IgD-negative memory B cell (primary cell): ENCODE measurements around the gene ZSWIM8. TPM values are rescaled to one million over a fixed set of nuclear protein-coding genes. Genes with fewer than 3 reads are reported as not detected.
A peak's percentile ranks its signal among the peaks of the same experiment; 100 is the strongest.
"Not testable (repeated sequence)": the region's sequence is repeated elsewhere in the genome, so short reads cannot be mapped to it uniquely, and the experiment has no call there.

ENCODE experiments used
- H3K27ac Mint-ChIP-seq, 3 donors: one replicate each; pipeline ENCODE4 v1.8.0; 2020 to 2022; ENCODE audit warnings: mild to moderate bottlenecking in 3 of 3, mixed read lengths in 3 of 3, moderate library complexity in 1 of 3
- H3K27me3 Mint-ChIP-seq: one replicate; pipeline ENCODE4 v1.8.0; 2021; ENCODE audit warnings: mixed read lengths
- H3K36me3 Mint-ChIP-seq: one replicate; pipeline ENCODE4 v1.8.0; 2020; ENCODE audit warnings: mild to moderate bottlenecking, mixed read lengths
- H3K4me1 Mint-ChIP-seq, 3 donors: one replicate each; pipeline ENCODE4 v1.8.0; 2020 to 2022; ENCODE audit warnings: mixed read lengths in 3 of 3, mild to moderate bottlenecking in 1 of 3
- H3K4me3 Mint-ChIP-seq, 4 donors: one replicate each; pipeline ENCODE4 v1.8.0; 2020 to 2022; ENCODE audit warnings: mild to moderate bottlenecking in 4 of 4, mixed read lengths in 4 of 4, moderate library complexity in 3 of 4
- H3K9me3 Mint-ChIP-seq, 3 donors: one replicate each; pipeline ENCODE4 v1.8.0; 2020 to 2021; ENCODE audit warnings: mixed read lengths in 3 of 3, mild to moderate bottlenecking in 1 of 3
- polyA plus RNA-seq: library from polyadenylated mRNA; unstranded; fragments of 300-500 nt; fragmentation: Illumina TruSeq; gene quantifications from one replicate; pipeline ENCODE4 v1.2.3, GENCODE V29; 2021

The ZSWIM8 gene, protein sequence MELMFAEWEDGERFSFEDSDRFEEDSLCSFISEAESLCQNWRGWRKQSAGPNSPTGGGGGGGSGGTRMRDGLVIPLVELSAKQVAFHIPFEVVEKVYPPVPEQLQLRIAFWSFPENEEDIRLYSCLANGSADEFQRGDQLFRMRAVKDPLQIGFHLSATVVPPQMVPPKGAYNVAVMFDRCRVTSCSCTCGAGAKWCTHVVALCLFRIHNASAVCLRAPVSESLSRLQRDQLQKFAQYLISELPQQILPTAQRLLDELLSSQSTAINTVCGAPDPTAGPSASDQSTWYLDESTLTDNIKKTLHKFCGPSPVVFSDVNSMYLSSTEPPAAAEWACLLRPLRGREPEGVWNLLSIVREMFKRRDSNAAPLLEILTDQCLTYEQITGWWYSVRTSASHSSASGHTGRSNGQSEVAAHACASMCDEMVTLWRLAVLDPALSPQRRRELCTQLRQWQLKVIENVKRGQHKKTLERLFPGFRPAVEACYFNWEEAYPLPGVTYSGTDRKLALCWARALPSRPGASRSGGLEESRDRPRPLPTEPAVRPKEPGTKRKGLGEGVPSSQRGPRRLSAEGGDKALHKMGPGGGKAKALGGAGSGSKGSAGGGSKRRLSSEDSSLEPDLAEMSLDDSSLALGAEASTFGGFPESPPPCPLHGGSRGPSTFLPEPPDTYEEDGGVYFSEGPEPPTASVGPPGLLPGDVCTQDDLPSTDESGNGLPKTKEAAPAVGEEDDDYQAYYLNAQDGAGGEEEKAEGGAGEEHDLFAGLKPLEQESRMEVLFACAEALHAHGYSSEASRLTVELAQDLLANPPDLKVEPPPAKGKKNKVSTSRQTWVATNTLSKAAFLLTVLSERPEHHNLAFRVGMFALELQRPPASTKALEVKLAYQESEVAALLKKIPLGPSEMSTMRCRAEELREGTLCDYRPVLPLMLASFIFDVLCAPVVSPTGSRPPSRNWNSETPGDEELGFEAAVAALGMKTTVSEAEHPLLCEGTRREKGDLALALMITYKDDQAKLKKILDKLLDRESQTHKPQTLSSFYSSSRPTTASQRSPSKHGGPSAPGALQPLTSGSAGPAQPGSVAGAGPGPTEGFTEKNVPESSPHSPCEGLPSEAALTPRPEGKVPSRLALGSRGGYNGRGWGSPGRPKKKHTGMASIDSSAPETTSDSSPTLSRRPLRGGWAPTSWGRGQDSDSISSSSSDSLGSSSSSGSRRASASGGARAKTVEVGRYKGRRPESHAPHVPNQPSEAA (N-terminal part only)
- polyA plus RNA-seq, result 15.2 TPM

- Mint-ChIP-seq H3K36me3 (peaks cover under 1% of the 10 kb centered on the region), H3K27me3 (no peaks in the 10 kb centered on the region), H3K4me1 (peaks cover 32 to 33% (median 33%) of the 10 kb centered on the region in 3 donors)
These were observed at the start of gene ZSWIM8 for GRCh38 chr10:73785211-73785720. Gene ZSWIM8, plus strand, starts transcription at chr10:73785606. Its CDS starts 273 bp downstream, at chr10:73785879.

DNA sequence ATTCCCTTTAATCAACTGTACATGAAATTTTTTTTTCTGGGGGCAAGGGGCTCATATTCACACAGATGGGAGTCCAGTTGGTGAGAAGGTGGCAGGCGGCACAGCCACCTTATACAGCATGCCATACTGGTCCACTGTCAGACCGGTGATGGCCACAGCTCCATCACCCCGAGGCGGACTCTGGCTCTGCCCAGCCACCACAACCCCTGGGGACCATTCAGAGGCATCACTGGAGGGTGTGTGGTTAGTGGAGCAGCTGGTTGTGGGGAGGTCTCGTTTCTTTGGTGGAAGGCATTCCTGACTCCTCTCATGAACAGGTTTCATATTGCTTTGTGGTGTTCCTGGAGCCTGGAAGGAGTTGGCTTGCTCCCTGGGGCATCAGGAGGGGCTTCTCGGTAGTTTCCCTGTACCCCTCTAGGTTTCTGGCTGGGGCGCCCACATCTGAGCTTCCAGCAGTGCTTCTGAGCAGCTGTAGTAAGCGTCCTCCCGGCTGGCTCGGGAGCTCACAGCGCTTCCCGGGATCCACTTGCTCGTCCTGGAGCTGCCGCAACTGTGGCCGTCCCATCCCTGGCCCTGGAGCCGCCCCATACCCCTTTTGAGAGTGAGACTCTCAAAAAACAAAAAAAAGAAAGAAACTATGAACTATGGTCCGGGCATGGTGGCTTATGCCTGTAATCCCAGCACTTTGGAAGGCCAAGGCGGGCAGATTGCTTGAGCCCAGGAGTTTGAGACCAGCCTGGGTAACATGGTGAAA is 44.7 kb upstream of the ZSWIM8 start:
- H3K27ac Mint-ChIP-seq, H3K9me3 Mint-ChIP-seq, H3K36me3 Mint-ChIP-seq, H3K4me3 Mint-ChIP-seq, H3K27me3 Mint-ChIP-seq: not testable (repeated sequence)
- peaks cover 15 to 18% (median 16%) of the 10 kb centered on the region in 3 donors for H3K4me1 Mint-ChIP-seq

More at GRCh38 chr10:73785211-73785720, at the start of gene ZSWIM8:
- no peaks in the 10 kb centered on the region for H3K9me3 Mint-ChIP-seq
- H3K4me3 Mint-ChIP-seq, result peak within 1 kb of the TSS; percentile 96 to 100 (median 98)
- peak within 1 kb of the TSS; percentile 94 to 99 (median 97) for H3K27ac Mint-ChIP-seq

GRCh38 chr10:73742454-73742734 is 43.0 kb upstream of the ZSWIM8 start:
- no peaks in the 10 kb centered on the region for H3K27me3 Mint-ChIP-seq

GRCh38 chr10:73743327-73743904 is 42.0 kb upstream of the ZSWIM8 start:
- H3K27me3 Mint-ChIP-seq, result no peaks in the 10 kb centered on the region

More at GRCh38 chr10:73742454-73742734, 43.0 kb upstream of the ZSWIM8 start:
- H3K36me3 Mint-ChIP-seq, result peaks cover 6% of the 10 kb centered on the region
- no peaks in the 10 kb centered on the region for H3K9me3 Mint-ChIP-seq
- peak overlapping the region in 1 of 3 donors; percentile 99 for H3K27ac Mint-ChIP-seq
- H3K4me3 Mint-ChIP-seq, result peak overlapping the region in 2 of 4 donors; percentile 55 to 95
- H3K4me1 Mint-ChIP-seq, result peaks cover 15 to 27% (median 17%) of the 10 kb centered on the region in 3 donors

DNA sequence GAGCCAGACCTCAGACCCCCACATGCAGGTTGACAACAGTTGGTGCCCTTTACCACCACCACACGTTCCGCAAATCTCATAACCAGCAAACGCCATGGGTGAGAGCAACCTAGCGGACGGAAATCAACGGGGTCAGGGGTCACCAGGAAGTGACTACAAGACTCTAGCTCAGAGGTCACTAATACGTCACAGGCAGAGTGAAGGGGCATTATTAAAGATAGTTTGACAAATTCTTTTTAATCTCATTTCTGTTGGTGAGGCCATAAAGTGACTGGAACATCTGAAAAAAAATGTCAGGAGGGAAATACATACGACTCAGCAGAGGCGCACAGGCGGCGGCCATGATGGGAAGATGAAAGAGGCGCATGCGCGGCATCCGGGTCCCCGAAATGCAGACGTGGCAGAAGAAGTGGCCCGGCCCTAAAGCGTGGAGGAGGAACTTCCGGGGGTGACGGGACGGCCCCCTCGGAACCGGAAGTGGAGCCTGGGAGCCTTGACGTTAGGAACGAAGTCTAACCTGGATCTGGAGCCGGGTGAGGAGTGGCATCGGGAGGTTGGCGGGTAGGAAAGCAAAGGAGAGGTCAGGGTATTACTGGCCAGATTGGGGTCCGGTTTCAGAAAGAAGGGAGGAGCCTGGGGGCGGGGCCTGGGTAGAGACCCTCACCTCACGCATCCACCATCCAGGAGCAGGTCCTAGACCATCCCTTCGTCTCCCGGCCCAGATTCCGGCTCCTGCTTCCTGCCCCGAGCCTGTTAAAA is 41.3 kb upstream of the ZSWIM8 start, which contains the start of gene SEC24C:
Gene SEC24C (plus strand): TSS at position 468 of the 759 bp plus-strand sequence. CDS start 2,461 bp downstream, outside the sequence.
- Mint-ChIP-seq H3K36me3 (peaks cover 6% of the 10 kb centered on the region), H3K27ac (peak within 1 kb of the TSS; percentile 99 to 100 (median 99)), H3K9me3 (no peaks in the 10 kb centered on the region), H3K27me3 (no peaks in the 10 kb centered on the region), H3K4me1 (peaks cover 16 to 29% (median 18%) of the 10 kb centered on the region in 3 donors), H3K4me3 (peak within 1 kb of the TSS; percentile 95 to 100 (median 98))

More at GRCh38 chr10:73743327-73743904, 42.0 kb upstream of the ZSWIM8 start:
- H3K4me1 Mint-ChIP-seq, result peaks cover 15 to 27% (median 16%) of the 10 kb centered on the region in 3 donors
- H3K27ac Mint-ChIP-seq, result peak overlapping the region; percentile 99 to 100 (median 99)
- H3K4me3 Mint-ChIP-seq, result peak overlapping the region; percentile 95 to 100 (median 98)
- H3K9me3 Mint-ChIP-seq, result no peaks in the 10 kb centered on the region
- peaks cover 3% of the 10 kb centered on the region for H3K36me3 Mint-ChIP-seq

DNA sequence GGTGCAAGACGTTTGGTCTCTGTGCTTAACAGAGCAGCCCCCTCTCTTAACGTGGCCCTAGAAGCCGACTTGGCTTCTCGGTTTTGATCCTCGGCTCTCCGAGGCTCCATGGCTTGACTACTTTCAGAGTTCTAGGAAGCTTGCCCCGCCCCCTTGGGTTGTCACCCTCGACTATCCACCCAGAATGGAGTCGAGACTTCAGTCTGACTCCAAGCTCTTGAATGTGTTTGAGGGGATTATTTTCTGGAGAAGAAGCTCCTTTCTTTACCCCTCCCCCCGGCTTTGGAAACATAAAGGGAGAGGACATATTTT is 40.8 kb upstream of the ZSWIM8 start:
- Mint-ChIP-seq H3K4me1 (peaks cover 16 to 31% (median 18%) of the 10 kb centered on the region in 3 donors), H3K4me3 (peak overlapping the region; percentile 95 to 100 (median 98)), H3K36me3 (peaks cover 9% of the 10 kb centered on the region), H3K9me3 (no peaks in the 10 kb centered on the region), H3K27ac (peak overlapping the region; percentile 99 to 100 (median 99)), H3K27me3 (no peaks in the 10 kb centered on the region)

- peaks cover 9% of the 10 kb centered on the region for H3K36me3 Mint-ChIP-seq
- no peaks in the 10 kb centered on the region for H3K9me3 Mint-ChIP-seq
- peak overlapping the region in 1 of 3 donors; percentile 72 for H3K27ac Mint-ChIP-seq
- H3K4me1 Mint-ChIP-seq, result peaks cover 21 to 41% (median 22%) of the 10 kb centered on the region in 3 donors
- peak overlapping the region in 2 of 4 donors; percentile 25 to 72 for H3K4me3 Mint-ChIP-seq
- H3K27me3 Mint-ChIP-seq, result no peaks in the 10 kb centered on the region
These were observed 38.7 kb upstream of the ZSWIM8 start for GRCh38 chr10:73746721-73747120.

DNA sequence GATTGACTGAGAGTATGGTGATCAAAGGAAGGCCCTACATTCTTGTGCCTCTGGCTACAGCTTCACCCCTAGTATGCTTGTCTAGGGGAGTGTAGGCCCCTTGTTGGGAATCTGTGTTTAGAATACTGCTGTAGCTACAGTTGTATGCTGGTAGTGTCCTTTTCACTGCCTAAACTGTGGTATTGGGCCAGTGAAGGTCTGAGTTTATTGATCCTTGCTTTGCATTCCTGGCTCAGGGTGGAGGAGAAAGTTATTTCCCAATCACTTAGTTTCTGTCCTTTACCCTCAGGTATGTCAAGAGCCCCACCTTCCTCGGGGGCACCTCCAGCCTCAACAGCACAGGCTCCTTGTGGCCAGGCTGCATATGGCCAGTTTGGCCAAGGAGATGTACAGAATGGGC is 34.6 kb upstream of the ZSWIM8 start:
- Mint-ChIP-seq H3K36me3 (peaks cover 5% of the 10 kb centered on the region), H3K9me3 (no peaks in the 10 kb centered on the region), H3K4me3 (peak overlapping the region in 2 of 4 donors; percentile 14 to 53), H3K27ac (no peak overlapping the region), H3K4me1 (peaks cover 7 to 24% (median 11%) of the 10 kb centered on the region in 3 donors), H3K27me3 (no peaks in the 10 kb centered on the region)

GRCh38 chr10:73756183-73756582 is 29.2 kb upstream of the ZSWIM8 start:
- peaks cover 3 to 24% (median 19%) of the 10 kb centered on the region in 3 donors for H3K4me1 Mint-ChIP-seq
- H3K36me3 Mint-ChIP-seq, result peaks cover 2% of the 10 kb centered on the region
- no peaks in the 10 kb centered on the region for H3K9me3 Mint-ChIP-seq
- no peak overlapping the region for H3K27ac Mint-ChIP-seq
- no peaks in the 10 kb centered on the region for H3K27me3 Mint-ChIP-seq
- no peak overlapping the region for H3K4me3 Mint-ChIP-seq

- Mint-ChIP-seq H3K9me3 (no peaks in the 10 kb centered on the region), H3K36me3 (peaks cover 5% of the 10 kb centered on the region), H3K27ac (peak overlapping the region; percentile 55 to 86 (median 79)), H3K4me1 (peaks cover 8 to 24% (median 24%) of the 10 kb centered on the region in 3 donors), H3K4me3 (peak overlapping the region in 2 of 4 donors; percentile 45 to 71), H3K27me3 (no peaks in the 10 kb centered on the region)
These were observed 26.5 kb upstream of the ZSWIM8 start for GRCh38 chr10:73758704-73759511.

- H3K27me3 Mint-ChIP-seq, result no peaks in the 10 kb centered on the region
- peak overlapping the region in 2 of 4 donors; percentile 5 to 45 for H3K4me3 Mint-ChIP-seq
- peaks cover 8 to 24% (median 21%) of the 10 kb centered on the region in 3 donors for H3K4me1 Mint-ChIP-seq
- H3K36me3 Mint-ChIP-seq, result peaks cover 5% of the 10 kb centered on the region
- peak overlapping the region; percentile 27 to 86 (median 79) for H3K27ac Mint-ChIP-seq
- no peaks in the 10 kb centered on the region for H3K9me3 Mint-ChIP-seq
These were observed 25.8 kb upstream of the ZSWIM8 start for GRCh38 chr10:73759512-73760115.

DNA sequence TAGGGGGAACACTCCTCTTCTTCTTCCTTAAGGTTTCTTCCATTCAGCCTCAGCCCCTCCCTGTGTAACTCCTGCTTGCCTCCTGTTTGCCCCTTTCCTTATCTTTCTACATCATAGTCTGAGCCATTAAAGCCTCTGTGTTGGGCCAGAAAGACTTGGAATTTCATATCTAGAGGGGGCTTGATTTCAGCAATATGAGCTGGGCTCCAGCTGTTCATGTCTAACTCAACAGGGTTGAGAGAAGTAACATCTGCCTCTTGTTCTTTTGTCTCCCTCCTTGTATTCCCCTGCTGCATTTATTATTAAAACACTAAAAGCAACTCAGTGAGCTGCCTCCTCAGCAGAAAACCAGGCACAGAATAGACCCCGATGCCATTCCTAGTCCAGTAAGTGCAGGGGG is 23.6 kb upstream of the ZSWIM8 start:
- Mint-ChIP-seq H3K4me1 (peaks cover 8 to 22% (median 17%) of the 10 kb centered on the region in 3 donors), H3K27ac (peak overlapping the region in 1 of 3 donors; percentile 81), H3K27me3 (no peaks in the 10 kb centered on the region), H3K36me3 (peaks cover 13% of the 10 kb centered on the region), H3K9me3 (no peaks in the 10 kb centered on the region), H3K4me3 (no peak overlapping the region)
